ENCODE measurements around the gene NFU1.
"Not testable (repeated sequence)": the region's sequence is repeated elsewhere in the genome, so short reads cannot be mapped to it uniquely, and the experiment has no call there.

NFU1 gene

DNA sequence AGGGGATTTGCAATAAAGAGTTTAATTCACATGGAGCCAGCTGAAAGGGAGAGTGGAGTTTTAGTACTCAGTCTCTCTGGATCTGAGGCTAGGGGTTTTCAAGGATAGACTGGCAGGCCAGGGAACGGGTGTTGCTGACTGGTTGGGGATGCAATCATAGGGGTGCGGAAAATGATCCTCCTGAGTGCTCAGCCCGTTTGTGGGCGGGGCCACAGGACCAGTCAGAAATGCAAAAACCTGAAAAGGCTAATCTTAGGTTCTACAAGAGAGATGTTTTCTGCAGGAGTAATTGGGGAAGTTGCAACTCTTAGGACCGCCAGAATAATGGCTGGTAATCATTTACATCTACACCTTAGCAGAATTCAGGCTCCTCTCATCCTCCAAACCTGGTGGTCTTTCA is 2.5 kb downstream of the NFU1 start:
- TF ChIP-seq, protein P1, sequence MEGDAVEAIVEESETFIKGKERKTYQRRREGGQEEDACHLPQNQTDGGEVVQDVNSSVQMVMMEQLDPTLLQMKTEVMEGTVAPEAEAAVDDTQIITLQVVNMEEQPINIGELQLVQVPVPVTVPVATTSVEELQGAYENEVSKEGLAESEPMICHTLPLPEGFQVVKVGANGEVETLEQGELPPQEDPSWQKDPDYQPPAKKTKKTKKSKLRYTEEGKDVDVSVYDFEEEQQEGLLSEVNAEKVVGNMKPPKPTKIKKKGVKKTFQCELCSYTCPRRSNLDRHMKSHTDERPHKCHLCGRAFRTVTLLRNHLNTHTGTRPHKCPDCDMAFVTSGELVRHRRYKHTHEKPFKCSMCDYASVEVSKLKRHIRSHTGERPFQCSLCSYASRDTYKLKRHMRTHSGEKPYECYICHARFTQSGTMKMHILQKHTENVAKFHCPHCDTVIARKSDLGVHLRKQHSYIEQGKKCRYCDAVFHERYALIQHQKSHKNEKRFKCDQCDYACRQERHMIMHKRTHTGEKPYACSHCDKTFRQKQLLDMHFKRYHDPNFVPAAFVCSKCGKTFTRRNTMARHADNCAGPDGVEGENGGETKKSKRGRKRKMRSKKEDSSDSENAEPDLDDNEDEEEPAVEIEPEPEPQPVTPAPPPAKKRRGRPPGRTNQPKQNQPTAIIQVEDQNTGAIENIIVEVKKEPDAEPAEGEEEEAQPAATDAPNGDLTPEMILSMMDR (conservative IDR thresholded peaks at IDR 0.05; ENCODE audit: low read depth, low read length), result no peak
- no peak for DNase-seq (ENCODE audit: low read depth)
- H3K4me3 ChIP-seq (ENCODE audit: low read length), result no peak overlapping the region

DNA sequence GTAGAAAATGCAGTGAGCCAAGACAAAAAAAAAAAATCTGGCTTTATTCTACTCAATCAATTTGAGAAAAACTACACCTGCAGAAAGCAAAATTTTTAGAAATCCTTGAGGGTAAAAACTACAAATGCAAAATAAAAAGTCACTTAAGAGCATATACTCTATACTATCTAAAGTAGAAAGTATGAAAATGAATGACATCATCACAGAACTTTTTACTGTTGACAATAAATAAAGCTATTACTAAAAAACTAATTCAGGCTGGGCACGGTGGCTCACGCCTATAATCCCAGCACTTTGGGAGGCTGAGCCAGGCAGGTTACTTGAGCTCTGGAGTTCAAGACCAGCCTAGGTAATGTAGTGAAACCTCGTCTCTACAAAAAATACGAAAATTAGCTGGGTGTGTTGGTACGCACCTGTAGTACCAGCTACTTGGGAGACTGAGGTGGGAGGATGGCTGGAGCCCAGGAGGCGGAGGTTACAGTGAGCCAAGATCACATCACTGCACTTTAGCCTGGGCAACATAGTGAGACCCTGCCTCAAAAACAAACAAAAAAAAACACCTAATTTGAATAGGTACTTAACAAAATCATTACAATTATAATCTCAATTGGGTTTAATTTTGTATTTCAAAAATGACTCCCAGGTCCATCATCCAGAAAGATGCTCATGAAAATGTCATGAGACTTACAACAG is 7.6 kb downstream of the NFU1 start:
- no peak overlapping the region for H3K4me3 ChIP-seq (ENCODE audit: low read length)
- TF ChIP-seq, protein P1 (conservative IDR thresholded peaks at IDR 0.05; ENCODE audit: low read depth, low read length), result no peak
- no peak for DNase-seq (ENCODE audit: low read depth)

DNA sequence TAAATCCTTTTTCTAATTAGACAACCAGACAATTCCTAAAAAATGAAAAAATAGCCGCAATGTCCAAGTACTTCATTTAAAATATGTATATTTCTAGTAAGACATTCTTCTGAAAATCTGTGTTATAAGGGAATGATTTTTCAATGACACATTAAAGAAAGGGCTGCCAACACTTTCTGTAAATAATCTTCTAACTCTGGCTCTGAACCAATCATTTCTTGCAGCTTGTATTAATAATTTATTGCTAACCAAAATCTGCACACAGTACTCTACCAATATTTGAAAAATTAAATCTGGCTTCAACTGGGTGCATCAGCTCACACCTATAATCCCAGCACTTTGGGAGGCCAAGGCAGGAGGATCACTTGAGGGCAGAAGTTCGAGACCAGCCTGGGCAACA is 8.3 kb downstream of the NFU1 start:
- TF ChIP-seq, protein P1 (conservative IDR thresholded peaks at IDR 0.05; ENCODE audit: low read depth, low read length), result no peak
- no peak overlapping the region for H3K4me3 ChIP-seq (ENCODE audit: low read length)
- no peak for DNase-seq (ENCODE audit: low read depth)

DNA sequence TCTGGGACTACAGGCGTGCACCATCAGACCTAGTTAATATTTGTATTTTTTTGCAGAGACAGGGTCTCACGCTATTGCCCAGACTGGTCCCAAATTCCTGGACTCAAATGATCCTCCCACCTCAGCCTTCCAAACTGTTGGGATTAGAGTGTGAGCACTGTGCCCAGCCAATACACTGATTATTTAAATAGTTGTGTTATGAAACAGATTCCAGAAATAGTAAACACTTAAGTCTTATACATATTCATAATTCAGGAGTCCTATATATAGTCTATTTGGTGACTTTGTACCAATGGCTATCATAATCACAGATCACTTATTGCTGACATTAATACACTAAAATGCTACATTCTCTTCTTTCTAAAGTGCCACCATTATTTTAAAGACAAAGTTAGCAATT is 12.8 kb downstream of the NFU1 start:
- DNase-seq (ENCODE audit: low read depth), result no peak
- no peak overlapping the region for H3K4me3 ChIP-seq (ENCODE audit: low read length)
- TF ChIP-seq, protein P1 (conservative IDR thresholded peaks at IDR 0.05; ENCODE audit: low read depth, low read length), result no peak

DNA sequence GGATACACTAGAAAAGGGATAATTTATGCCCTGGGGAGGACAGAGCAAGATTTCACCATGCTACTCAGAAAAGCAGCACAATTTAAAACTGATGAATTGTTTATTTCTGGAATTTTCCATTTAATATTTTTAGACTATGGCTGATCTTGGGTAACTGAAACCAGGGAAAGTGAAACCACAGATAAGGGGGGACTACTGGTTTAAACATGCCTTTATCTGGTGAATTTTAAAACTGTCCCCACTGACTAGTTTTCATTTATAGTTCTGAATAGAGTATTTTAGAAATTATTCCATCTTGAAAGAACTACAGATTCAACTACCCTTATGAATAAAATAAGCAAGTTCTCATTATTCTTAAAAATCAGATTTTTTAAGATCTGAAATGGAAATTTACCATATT is 15.0 kb downstream of the NFU1 start:
- DNase-seq (ENCODE audit: low read depth), result no peak
- no peak overlapping the region for H3K4me3 ChIP-seq (ENCODE audit: low read length)

DNA sequence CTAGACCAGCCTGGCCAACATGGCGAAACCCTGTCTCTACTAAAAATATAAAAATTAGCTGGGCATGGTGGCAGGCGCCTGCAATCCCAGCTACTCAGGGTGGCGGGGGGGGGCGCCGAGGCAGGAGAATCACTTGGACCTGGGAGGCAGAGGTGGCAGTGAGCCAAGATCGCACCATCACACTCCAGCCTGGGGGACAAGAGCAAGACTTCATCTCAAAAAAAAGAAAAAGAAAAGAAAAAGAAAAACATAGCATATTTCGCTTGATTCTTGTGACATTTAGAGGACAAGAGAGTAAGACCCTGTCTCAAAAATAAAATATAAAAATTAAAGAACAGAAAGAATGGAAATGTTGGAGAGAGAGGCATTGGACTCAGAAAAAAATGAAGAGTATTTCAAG is 18.1 kb downstream of the NFU1 start:
- not testable (repeated sequence) for DNase-seq (ENCODE audit: low read depth); H3K4me3 ChIP-seq (ENCODE audit: low read length)

More for the DNA sequence above, 15.0 kb downstream of the NFU1 start:
- TF ChIP-seq, protein P1 (conservative IDR thresholded peaks at IDR 0.05; ENCODE audit: low read depth, low read length), result no peak

DNA sequence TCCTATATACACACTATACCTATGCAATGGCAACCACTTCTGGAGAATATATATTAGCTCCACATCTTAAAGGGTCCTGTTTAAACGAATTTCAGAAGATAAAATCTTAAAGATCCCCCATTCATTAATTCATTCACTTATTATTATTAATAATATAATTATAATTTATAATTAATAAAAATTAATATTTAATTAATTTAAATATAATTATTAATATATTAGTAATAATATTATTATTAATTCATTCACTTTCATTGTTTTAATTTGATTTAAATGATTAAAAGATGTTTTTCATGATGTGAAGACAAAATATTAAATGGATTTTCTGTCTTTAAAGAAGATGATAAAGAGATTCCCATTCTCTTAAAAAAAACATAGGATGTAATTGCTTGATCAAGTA is 21.1 kb downstream of the NFU1 start:
- H3K4me3 ChIP-seq (ENCODE audit: low read length), result no peak overlapping the region
- no peak for DNase-seq (ENCODE audit: low read depth)
- TF ChIP-seq, protein P1 (conservative IDR thresholded peaks at IDR 0.05; ENCODE audit: low read depth, low read length), result no peak

Data from retinal pigment epithelial cell (primary cell).